Esophagus muscularis mucosa (tissue), 4 donors: ENCODE measurements around the gene NUDC.

Experiments
- EP300 ChIP-seq: sonication (generic); formaldehyde crosslinking; IDR thresholded peaks from one replicate; pipeline ENCODE4 v1.6.1; 2017; ENCODE audit warnings: antibody characterized with exemption
- POLR2A ChIP-seq: fragments of 450-650 bp; IDR thresholded peaks from one replicate; pipeline ENCODE4 v1.6.1; 2017; ENCODE audit warnings: antibody characterized with exemption, moderate library complexity, mild to moderate bottlenecking, low read depth
- TF ChIP-seq, protein P1 (sequence below), 3 experiments: fragments of 200-600 bp in 2 of 3; fragments of 450-650 bp in 1 of 3; sonication (generic) in 2 of 3; IDR thresholded peaks; one replicate each; pipeline ENCODE4 v1.5.1; 2017 to 2019; ENCODE audit warnings: antibody characterized with exemption in 3 of 3, mild to moderate bottlenecking in 2 of 3, moderate library complexity in 1 of 3

DNA sequence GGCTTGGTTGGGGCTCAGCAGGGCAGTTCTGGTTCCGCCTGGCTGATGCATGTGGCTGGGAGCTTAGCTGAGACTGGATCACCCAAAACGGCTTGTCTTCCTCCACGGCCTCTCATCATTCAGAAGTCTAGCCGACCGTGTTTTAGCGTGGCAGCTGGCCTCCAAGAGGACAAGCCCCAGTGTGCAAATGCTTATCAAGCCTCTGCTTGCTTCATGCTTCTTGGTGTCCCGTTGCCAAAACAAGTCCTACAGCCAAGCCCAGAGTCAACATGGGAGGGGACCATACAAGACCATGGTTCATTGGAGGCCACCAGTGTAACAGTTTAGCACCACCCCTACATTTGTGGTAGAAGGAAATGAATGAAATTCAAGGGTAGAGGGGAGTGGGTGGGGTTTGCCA lies 49.3 kb downstream of the NUDC start:
- TF ChIP-seq, protein P1, sequence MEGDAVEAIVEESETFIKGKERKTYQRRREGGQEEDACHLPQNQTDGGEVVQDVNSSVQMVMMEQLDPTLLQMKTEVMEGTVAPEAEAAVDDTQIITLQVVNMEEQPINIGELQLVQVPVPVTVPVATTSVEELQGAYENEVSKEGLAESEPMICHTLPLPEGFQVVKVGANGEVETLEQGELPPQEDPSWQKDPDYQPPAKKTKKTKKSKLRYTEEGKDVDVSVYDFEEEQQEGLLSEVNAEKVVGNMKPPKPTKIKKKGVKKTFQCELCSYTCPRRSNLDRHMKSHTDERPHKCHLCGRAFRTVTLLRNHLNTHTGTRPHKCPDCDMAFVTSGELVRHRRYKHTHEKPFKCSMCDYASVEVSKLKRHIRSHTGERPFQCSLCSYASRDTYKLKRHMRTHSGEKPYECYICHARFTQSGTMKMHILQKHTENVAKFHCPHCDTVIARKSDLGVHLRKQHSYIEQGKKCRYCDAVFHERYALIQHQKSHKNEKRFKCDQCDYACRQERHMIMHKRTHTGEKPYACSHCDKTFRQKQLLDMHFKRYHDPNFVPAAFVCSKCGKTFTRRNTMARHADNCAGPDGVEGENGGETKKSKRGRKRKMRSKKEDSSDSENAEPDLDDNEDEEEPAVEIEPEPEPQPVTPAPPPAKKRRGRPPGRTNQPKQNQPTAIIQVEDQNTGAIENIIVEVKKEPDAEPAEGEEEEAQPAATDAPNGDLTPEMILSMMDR (IDR thresholded peaks at IDR 0.05): no peak
- no peak for TF ChIP-seq EP300
- TF ChIP-seq POLR2A: no peak
